Fibroblast of skin of abdomen (primary cell): Measurements from ENCODE around the gene KLRK1.
"Not testable (repeated sequence)": the region's sequence is repeated elsewhere in the genome, so short reads cannot be mapped to it uniquely, and the experiment has no call there.

Experiments
- DNase-seq: peaks from one replicate; pipeline ENCODE4 v3.0.0-alpha.2; 2013

Gene KLRK1

DNA sequence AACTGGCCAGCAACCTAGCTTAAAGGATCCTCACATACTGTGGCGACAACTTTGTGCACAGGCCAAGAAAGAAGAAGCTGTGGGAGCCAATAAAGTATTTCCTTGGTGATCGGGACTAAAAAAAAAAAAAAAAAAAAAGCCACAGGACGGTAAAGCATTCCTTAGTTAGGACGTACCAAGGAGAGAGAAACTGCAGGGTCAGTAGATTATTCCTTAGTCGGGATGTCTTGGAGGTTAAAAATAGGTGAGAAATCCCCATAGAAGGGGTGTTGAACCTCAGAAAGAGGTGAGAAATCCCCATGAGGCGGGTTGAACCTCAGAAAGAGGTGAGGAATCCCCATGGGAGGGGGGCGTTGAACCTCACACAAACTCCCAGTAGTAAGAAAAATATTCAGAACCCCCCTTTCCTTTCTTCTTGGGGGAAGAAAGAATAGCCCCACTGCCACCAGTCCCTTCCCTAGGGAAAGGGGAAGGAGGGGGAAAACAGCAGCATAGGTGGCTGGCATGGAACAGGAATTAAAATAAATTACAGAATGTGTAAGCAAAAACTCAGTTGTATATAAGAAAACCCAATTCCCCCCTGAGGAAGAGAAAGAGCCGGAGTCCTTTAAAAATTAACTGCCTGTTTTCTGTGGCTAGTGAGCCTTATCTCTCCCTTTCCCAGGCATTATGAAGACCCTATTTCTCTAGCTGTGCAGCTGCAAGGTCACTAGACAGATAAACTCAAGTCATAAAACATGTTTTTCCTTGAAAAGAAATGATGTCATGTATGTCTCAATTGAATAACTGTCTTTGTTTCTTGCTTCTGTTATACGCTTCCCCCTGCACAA lies 26.8 kb downstream of the KLRK1 start:
- DNase-seq: peak; percentile 9

GRCh38 chr12:10362325-10362724 lies 27.5 kb downstream of the KLRK1 start:
- no peak for DNase-seq

DNA sequence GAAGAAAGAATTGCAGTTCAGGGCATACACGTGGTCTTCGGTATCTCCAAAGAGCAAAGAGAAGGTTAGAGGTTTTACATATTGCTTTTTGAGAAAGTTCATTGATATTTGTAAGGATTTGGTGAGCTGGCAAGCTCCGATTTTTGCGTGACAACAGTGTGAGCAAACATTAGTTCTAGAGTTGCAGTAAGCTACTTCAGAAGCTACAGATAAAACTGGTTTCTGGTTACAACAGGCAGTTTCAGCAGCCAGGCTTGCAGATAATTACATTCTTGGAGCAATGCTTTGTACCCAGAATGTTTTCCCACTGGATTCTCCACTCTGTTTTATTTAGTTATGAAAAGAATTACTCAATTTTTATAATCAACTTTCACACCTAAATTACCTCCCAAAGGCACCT lies 28.2 kb downstream of the KLRK1 start:
- peak; percentile 31 for DNase-seq

DNA sequence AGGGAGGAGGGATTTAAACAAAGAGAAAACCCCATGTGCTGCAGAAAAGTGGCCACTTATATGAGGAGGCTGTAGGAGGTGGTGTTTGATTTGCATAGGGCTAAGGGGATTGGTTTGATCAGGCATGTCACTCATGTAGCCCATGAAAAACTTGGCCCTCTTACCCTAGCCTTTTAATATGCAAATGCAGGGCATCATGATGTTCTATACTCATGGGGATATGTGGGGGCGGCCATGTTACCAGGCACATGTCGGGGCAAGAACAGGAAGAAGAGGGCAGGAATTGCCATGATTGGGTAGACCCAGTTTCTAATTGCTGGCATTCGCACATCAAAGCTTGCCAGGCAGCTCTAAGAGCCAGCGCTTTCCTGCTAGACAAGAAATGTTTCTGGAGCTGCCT lies 28.8 kb downstream of the KLRK1 start:
- DNase-seq: no peak

GRCh38 chr12:10358969-10359368 lies 30.9 kb downstream of the KLRK1 start:
- no peak for DNase-seq

DNA sequence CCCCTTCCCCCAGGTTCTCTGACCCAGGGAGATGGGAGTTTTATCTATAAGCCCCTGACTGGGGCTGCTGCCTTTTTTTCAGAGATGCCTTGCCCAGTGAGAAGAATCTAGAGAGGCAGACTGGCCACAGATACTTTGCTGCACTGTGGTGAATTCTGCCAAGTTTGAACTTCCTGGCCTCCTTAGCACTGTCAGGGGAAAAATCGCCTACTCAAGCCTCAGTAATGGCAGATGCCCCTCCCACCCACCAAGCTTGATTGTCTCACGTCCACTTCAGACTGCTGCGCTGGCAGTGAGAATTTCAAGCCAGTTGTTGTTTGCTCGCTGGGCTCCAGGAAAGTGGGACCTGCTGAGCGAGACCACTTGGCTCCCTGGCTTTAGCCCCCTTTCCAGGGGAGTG lies 31.7 kb downstream of the KLRK1 start:
- no peak for DNase-seq

GRCh38 chr12:10354502-10354901 lies 35.3 kb downstream of the KLRK1 start:
- DNase-seq: no peak

DNA sequence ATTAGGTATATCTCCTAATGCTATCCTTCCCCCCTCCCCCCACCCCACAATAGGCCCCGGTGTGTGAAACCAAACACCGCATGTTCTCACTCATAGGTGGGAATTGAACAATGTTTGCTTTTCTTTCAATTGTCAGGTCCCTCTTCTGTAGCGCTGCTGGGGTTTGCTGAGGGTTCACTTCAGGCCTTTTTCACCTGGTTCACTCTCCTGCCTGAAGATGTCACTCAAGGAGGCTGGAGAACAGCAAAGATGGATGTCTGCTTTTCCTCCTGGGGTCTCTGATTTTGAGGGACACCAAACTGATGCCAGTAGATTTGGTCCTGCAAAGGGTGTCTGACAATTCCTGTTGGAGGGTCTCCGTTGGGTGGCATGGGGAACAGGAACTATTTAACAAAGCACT lies 35.8 kb downstream of the KLRK1 start:
- DNase-seq: no peak

GRCh38 chr12:10351457-10351856 lies 38.4 kb downstream of the KLRK1 start:
- not testable (repeated sequence) for DNase-seq

- DNase-seq: no peak
These were observed 47.8 kb downstream of the KLRK1 start for GRCh38 chr12:10341892-10342509.

DNA sequence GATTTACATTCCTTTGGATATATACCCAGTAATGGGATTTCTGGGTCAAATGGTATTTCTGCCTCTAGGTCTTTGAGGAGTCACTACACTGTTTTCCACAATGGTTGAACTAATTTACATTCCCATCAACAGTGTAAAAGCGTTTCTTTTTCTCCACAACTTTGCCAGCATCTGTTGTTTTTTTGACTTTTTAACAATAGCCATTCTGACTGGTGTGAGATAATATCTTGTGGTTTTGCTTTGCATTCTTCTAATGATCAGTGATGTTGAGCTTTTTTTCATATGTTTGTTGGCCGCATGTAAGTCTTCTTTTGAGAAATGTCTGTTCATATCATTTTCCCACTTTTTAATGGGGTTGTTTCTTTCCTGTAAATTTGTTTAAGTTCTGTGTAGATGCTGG lies 48.9 kb downstream of the KLRK1 start:
- DNase-seq: not testable (repeated sequence)

DNA sequence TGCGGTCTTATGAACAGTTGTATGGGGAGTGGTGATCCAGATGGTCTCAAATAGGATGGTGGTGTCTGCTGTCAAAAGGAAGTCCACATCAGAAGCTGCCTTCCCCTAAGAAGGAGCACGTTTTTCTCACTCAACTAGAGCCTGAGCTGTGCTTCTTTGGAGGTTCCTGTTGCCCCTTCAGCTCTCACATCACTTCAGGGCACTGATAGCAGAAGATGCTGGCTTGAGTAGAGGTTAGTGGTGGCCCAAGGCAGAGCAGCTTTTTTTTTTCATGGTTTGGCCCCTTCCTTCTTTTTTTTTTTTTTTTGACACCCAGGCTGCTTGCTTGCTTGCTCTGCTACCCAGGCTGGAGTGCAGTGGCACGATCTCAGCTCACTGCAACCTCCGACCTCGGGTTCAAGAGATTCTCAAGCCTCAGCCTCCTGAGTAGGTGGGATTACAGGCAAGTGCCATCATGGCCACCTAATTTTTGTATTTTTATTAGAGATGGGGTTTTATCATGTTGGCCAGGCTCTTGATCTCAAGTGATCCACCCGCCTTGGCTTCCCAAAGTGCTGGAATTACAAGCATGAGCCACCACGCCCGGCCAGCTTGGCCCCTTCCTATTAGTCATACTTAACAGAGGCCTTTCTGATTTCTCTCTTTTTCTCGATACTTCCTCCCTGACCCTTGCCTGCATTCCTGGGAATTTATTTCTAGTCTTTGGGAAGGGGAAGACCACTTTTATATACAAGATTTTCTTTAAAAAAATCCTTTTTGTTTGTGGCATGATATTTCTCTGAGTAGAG lies 50.6 kb downstream of the KLRK1 start:
- no peak for DNase-seq

DNA sequence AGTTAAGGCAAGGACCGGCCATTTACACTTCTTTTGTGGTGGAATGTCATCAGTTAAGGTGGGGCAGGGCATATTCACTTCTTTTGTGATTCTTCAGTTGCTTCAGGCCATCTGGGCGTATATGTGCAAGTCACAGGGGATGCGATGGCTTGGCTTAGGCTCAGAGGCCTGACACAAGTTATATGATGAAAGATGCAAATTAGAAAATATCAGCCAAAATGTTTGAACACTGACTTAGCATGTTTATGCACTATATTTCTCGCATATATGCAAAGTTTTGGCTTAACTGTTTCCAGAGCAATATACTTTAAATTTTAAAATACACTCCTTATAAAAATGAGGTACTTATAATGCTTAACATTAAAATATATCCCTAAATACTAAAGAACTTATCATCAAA lies 51.4 kb downstream of the KLRK1 start:
- DNase-seq: not testable (repeated sequence)

DNA sequence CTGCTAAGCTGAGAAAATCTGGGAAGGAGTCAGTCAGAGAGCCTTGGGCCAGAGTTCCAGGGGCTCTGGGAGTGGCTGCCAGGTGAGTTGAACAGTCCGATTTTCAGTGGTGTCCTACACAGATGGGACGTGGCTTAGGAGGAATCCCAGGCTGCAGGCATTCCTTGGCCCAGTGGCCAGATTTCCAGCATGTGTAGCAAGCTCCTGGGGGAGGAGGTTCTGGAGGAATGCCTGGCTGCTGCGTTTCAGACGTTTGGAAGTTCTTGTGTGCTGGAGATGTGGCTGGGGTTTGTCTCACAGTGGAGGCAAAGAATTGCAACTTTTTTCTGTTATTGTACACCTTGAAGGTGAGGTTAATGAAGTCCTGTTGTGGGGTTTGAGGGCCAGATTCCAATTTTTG lies 53.6 kb downstream of the KLRK1 start:
- not testable (repeated sequence) for DNase-seq

GRCh38 chr12:10331642-10332239 lies 58.1 kb downstream of the KLRK1 start:
- DNase-seq: peak; percentile 52

DNA sequence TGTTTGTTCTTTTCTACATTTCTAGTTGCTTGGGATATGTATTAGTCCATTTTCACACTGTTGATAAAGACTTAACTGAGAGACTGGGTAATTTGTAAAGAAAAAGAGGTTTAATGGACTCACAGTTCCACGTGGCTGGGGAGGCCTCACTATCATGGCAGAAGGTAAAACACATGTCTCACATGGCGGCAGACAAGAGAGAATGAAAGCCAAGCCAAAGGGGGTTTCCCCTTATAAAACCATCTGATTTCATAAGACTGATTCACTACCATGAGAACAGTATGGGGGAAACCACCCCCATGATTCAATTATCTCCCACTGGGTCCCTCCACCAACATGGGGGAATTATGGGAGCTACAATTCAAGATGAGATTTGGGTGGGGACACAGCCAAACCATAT lies 61.1 kb downstream of the KLRK1 start:
- DNase-seq: not testable (repeated sequence)
